ENCODE measurements around the gene MRPL51. TPM values are rescaled to one million over a fixed set of nuclear protein-coding genes. Genes with fewer than 3 reads are reported as not detected.

Gene MRPL51
- total RNA-seq, 2 donors from 2014 or later, result 132 to 220 TPM

- no peak overlapping the region for H3K4me3 ChIP-seq
- H3K9ac ChIP-seq (ENCODE audit: low read depth in 2 of 2, low read length in 2 of 2), result no peak overlapping the region
- no peaks in the 10 kb centered on the region for H3K9me3 ChIP-seq
- H3K4me1 ChIP-seq, result no peaks in the 10 kb centered on the region
- TF ChIP-seq CTCF (IDR thresholded peaks at IDR 0.05), result no peak
- H3K36me3 ChIP-seq, result no peaks in the 10 kb centered on the region
- no peak overlapping the region for H3K27ac ChIP-seq
- H3K27me3 ChIP-seq, result no peaks in the 10 kb centered on the region
- intact Hi-C loops (cut with DNase I), result no loop called here
- no peak for DNase-seq
These were observed 49.0 kb downstream of the MRPL51 start for GRCh38 chr12:6444031-6444430.

GRCh38 chr12:6443361-6443983 is 49.6 kb downstream of the MRPL51 start:
- no peaks in the 10 kb centered on the region for H3K27me3 ChIP-seq
- no peak overlapping the region for H3K4me3 ChIP-seq
- no peak overlapping the region for H3K9ac ChIP-seq (ENCODE audit: low read depth in 2 of 2, low read length in 2 of 2)
- TF ChIP-seq CTCF (IDR thresholded peaks at IDR 0.05), result no peak
- no peaks in the 10 kb centered on the region for H3K9me3 ChIP-seq
- H3K27ac ChIP-seq, result no peak overlapping the region
- no peak for DNase-seq
- H3K4me1 ChIP-seq, result no peaks in the 10 kb centered on the region
- no peaks in the 10 kb centered on the region for H3K36me3 ChIP-seq
- intact Hi-C loops (cut with DNase I), result no loop called here

- Histone ChIP-seq H3K4me1 (no peaks in the 10 kb centered on the region), H3K36me3 (no peaks in the 10 kb centered on the region), H3K27ac (no peak overlapping the region), H3K27me3 (no peaks in the 10 kb centered on the region), H3K9me3 (no peaks in the 10 kb centered on the region), H3K9ac (ENCODE audit: low read depth in 2 of 2, low read length in 2 of 2) (no peak overlapping the region), H3K4me3 (no peak overlapping the region)
- no peak for DNase-seq
- intact Hi-C loops (cut with DNase I), result no loop called here
- TF ChIP-seq CTCF (IDR thresholded peaks at IDR 0.05), result no peak
These were observed 50.2 kb downstream of the MRPL51 start for GRCh38 chr12:6442836-6443235.

Other genes with a start within 250 kb of the MRPL51 start
- 100 to 1,000 TPM; 107 to 123 TPM for gene PLEKHG6, start 182.6 kb downstream of the MRPL51 start, total RNA-seq
- 100 to 1,000 TPM; 116 to 164 TPM for gene TNFRSF1A, start 151.2 kb downstream of the MRPL51 start, total RNA-seq
- gene SCNN1A, start 117.7 kb downstream of the MRPL51 start, total RNA-seq, result 100 to 1,000 TPM; 158 to 188 TPM
- gene LTBR, start 109.1 kb downstream of the MRPL51 start, total RNA-seq, result 100 to 1,000 TPM in 1 of 2 donors, 10 to 100 TPM in 1; 84.8 to 129 TPM
- gene CD27, start 48.3 kb downstream of the MRPL51 start, total RNA-seq, result 1 to 10 TPM; 1.9 to 2.4 TPM
- 10 to 100 TPM; 44.9 to 57.8 TPM for gene TAPBPL, start 41.2 kb downstream of the MRPL51 start, total RNA-seq
- gene VAMP1, start 22.6 kb downstream of the MRPL51 start, total RNA-seq, result 1 to 10 TPM; 3.9 to 4.1 TPM
- gene NCAPD2, start 840 bp upstream of the MRPL51 start, total RNA-seq, result 10 to 100 TPM; 35.9 to 94.1 TPM
- 1,000 to 10,000 TPM; 3,442 to 3,768 TPM for gene GAPDH, start 41.3 kb upstream of the MRPL51 start, total RNA-seq
- gene IFFO1, start 62.8 kb upstream of the MRPL51 start, total RNA-seq, result 1 to 10 TPM; 2.5 to 4.1 TPM
- gene NOP2, start 75.0 kb upstream of the MRPL51 start, total RNA-seq, result 10 to 100 TPM; 19.1 to 39.6 TPM
- gene CHD4, start 114.1 kb upstream of the MRPL51 start, total RNA-seq, result 100 to 1,000 TPM; 153 to 199 TPM
- 10 to 100 TPM; 27.0 to 32.7 TPM for gene LPAR5, start 142.7 kb upstream of the MRPL51 start, total RNA-seq
- 1 to 10 TPM; 1.6 to 1.9 TPM for gene ACRBP, start 154.2 kb upstream of the MRPL51 start, total RNA-seq
- gene ING4, start 169.9 kb upstream of the MRPL51 start, total RNA-seq, result 10 to 100 TPM; 20.0 to 33.8 TPM
- 10 to 100 TPM; 50.0 to 53.6 TPM for gene ZNF384, start 196.1 kb upstream of the MRPL51 start, total RNA-seq
- 1 to 10 TPM in 1 of 2 donors, under 1 TPM in 1; 0.44 to 1.2 TPM for gene PIANP, start 207.6 kb upstream of the MRPL51 start, total RNA-seq
- gene COPS7A, start 230.8 kb upstream of the MRPL51 start, total RNA-seq, result 10 to 100 TPM; 33.3 to 47.6 TPM

All from colonic mucosa (tissue), 4 donors.